Measurements from ENCODE around the gene SRPK1. TPM values are rescaled to one million over a fixed set of nuclear protein-coding genes. Genes with fewer than 3 reads are reported as not detected.

Gene SRPK1
- total and polyA plus RNA-seq, 2 of the 13 experiments (the other 11 are each of a cell fraction or from before 2014, with no cell fraction given), result 56.4 to 142 TPM

- TF ChIP-seq BCLAF1 (IDR thresholded peaks at IDR 0.05) (no peak), RFXANK (CRISPR knock-in tag; IDR thresholded peaks at IDR 0.05) (no peak), SIX4 (CRISPR knock-in tag; IDR thresholded peaks at IDR 0.05) (peak; percentile 56; the same call in 1 of the 2 replicates), ZNF251 (CRISPR knock-in tag; IDR thresholded peaks at IDR 0.05) (no peak), HOXD1 (CRISPR knock-in tag; IDR thresholded peaks at IDR 0.05) (no peak), NFKB2 (CRISPR knock-in tag; IDR thresholded peaks at IDR 0.05; ENCODE audit: borderline replicate concordance) (no peak), ISL2 (CRISPR knock-in tag; IDR thresholded peaks at IDR 0.05) (no peak), ZBTB10 (CRISPR knock-in tag; IDR thresholded peaks at IDR 0.05; ENCODE audit: borderline replicate concordance) (no peak), PRMT3 (CRISPR knock-in tag; IDR thresholded peaks at IDR 0.05; ENCODE audit: borderline replicate concordance, low read depth) (no peak), ZNF264 (CRISPR knock-in tag; IDR thresholded peaks at IDR 0.05) (no peak), ZNF746 (CRISPR knock-in tag; IDR thresholded peaks at IDR 0.05) (no peak), ZNF577 (CRISPR knock-in tag; IDR thresholded peaks at IDR 0.05; ENCODE audit: borderline replicate concordance, low read depth) (no peak), ZNF12 (CRISPR knock-in tag; IDR thresholded peaks at IDR 0.05) (no peak), TEAD3 (CRISPR knock-in tag; optimal IDR thresholded peaks at IDR 0.05; ENCODE audit: borderline replicate concordance) (peak; percentile 62), ARID2 (CRISPR knock-in tag; IDR thresholded peaks at IDR 0.05; ENCODE audit: borderline replicate concordance) (0 out of 2 replicates have a peak, but pooled peaks have one; percentile 51), SAFB2 (CRISPR knock-in tag; IDR thresholded peaks at IDR 0.05; ENCODE audit: borderline replicate concordance, low read depth) (no peak), ZFP82 (CRISPR knock-in tag; IDR thresholded peaks at IDR 0.05; ENCODE audit: borderline replicate concordance) (no peak), KLF11 (CRISPR knock-in tag; IDR thresholded peaks at IDR 0.05) (no peak), GABPA (IDR thresholded peaks at IDR 0.05; ENCODE audit: low read depth, low read length) (no peak), GABPA (CRISPR knock-in tag; IDR thresholded peaks at IDR 0.05; ENCODE audit: low read depth) (no peak), SUZ12 (IDR thresholded peaks at IDR 0.05; ENCODE audit: low read depth, low read length) (no peak), ZNF224 (CRISPR knock-in tag; IDR thresholded peaks at IDR 0.05) (no peak), HNRNPH1 (optimal IDR thresholded peaks at IDR 0.05; ENCODE audit: low read depth, low read length) (no peak)
- TF ChIP-seq, protein P1, sequence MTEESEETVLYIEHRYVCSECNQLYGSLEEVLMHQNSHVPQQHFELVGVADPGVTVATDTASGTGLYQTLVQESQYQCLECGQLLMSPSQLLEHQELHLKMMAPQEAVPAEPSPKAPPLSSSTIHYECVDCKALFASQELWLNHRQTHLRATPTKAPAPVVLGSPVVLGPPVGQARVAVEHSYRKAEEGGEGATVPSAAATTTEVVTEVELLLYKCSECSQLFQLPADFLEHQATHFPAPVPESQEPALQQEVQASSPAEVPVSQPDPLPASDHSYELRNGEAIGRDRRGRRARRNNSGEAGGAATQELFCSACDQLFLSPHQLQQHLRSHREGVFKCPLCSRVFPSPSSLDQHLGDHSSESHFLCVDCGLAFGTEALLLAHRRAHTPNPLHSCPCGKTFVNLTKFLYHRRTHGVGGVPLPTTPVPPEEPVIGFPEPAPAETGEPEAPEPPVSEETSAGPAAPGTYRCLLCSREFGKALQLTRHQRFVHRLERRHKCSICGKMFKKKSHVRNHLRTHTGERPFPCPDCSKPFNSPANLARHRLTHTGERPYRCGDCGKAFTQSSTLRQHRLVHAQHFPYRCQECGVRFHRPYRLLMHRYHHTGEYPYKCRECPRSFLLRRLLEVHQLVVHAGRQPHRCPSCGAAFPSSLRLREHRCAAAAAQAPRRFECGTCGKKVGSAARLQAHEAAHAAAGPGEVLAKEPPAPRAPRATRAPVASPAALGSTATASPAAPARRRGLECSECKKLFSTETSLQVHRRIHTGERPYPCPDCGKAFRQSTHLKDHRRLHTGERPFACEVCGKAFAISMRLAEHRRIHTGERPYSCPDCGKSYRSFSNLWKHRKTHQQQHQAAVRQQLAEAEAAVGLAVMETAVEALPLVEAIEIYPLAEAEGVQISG (CRISPR knock-in tag; IDR thresholded peaks at IDR 0.05), result no peak
These were observed 46.3 kb upstream of the SRPK1 start (continued) for GRCh38 chr6:35967076-35967774.

Measured in HepG2 (cell line).